GM08714 (cell line): ENCODE measurements around the gene ETV6.
A peak's percentile ranks its signal among the peaks of the same experiment; 100 is the strongest.
"Not testable (repeated sequence)": the region's sequence is repeated elsewhere in the genome, so short reads cannot be mapped to it uniquely, and the experiment has no call there.

ENCODE experiments used
- H3K4me3 ChIP-seq: fragments of 200-500 bp; sonication (Bioruptor generic); 2 replicates; pipeline ENCODE4 v1.5.1; 2014; ENCODE audit warnings: mild to moderate bottlenecking, low read length, inconsistent platforms
- ZNF274 ChIP-seq: IDR thresholded peaks from 2 replicates; pipeline ENCODE4 v1.6.1; 2012; ENCODE audit warnings: mild to moderate bottlenecking, low read depth, low read length

The ETV6 gene

GRCh38 chr12:11901701-11902524 lies 252.4 kb downstream of the ETV6 start:
- peak overlapping the region; percentile 50; the same call in 1 of the 2 replicates for H3K4me3 ChIP-seq
- no peak for TF ChIP-seq ZNF274

- peak overlapping the region; percentile 50; the same call in 1 of the 2 replicates for H3K4me3 ChIP-seq
Observed at GRCh38 chr12:11902525-11902875, 253.0 kb downstream of the ETV6 start.

GRCh38 chr12:11904124-11904523 lies 254.7 kb downstream of the ETV6 start:
- TF ChIP-seq ZNF274: no peak
- H3K4me3 ChIP-seq: no peak overlapping the region

More at GRCh38 chr12:11902525-11902875, 253.0 kb downstream of the ETV6 start:
- no peak for TF ChIP-seq ZNF274

GRCh38 chr12:11905534-11905933 lies 256.1 kb downstream of the ETV6 start:
- no peak for TF ChIP-seq ZNF274
- no peak overlapping the region for H3K4me3 ChIP-seq

GRCh38 chr12:11906286-11906935 lies 256.9 kb downstream of the ETV6 start:
- no peak overlapping the region for H3K4me3 ChIP-seq
- no peak for TF ChIP-seq ZNF274

- TF ChIP-seq ZNF274: no peak
- no peak overlapping the region for H3K4me3 ChIP-seq
Observed at GRCh38 chr12:11907625-11908024, 258.2 kb downstream of the ETV6 start.

- H3K4me3 ChIP-seq: not testable (repeated sequence)
Observed at GRCh38 chr12:11909406-11909805, 259.9 kb downstream of the ETV6 start.

DNA sequence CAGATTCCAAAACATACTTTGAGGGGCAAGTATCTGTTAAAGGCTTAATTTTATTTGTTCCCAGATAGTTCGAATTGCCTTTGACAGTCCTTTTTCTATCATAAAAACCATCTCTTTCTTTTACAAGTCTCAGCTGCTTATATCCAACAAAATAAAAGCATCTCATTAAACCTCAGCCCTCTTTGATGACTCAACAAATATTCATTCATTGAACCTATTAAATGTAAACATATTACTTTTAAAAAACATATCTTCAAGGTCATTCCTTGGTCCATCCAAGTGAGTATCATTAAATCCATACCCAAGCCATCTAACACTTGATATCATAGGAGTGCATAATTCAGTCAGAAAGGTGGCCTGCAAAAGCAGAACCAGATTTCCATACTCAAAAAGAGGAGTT lies 266.6 kb downstream of the ETV6 start:
- no peak overlapping the region for H3K4me3 ChIP-seq
- TF ChIP-seq ZNF274: no peak

DNA sequence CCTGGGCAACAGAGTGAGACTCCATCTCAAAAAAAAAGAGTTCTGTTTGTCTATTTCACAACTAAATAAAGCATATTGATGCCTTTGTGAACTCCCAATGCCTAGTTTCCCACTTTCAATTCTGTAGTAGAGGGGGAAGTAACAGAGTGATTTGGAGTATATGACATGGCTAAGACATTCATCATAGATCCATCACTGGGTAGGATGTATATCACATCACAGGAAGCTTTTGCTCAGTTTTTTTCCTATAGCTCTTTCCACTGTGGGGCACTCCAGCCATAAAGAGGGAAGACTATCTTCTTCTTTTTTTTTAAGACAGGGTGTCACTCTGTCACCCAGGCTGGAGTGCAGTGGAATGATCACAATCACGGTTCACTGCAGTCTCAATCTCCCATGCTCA lies 267.3 kb downstream of the ETV6 start:
- H3K4me3 ChIP-seq: no peak overlapping the region
- TF ChIP-seq ZNF274: no peak

DNA sequence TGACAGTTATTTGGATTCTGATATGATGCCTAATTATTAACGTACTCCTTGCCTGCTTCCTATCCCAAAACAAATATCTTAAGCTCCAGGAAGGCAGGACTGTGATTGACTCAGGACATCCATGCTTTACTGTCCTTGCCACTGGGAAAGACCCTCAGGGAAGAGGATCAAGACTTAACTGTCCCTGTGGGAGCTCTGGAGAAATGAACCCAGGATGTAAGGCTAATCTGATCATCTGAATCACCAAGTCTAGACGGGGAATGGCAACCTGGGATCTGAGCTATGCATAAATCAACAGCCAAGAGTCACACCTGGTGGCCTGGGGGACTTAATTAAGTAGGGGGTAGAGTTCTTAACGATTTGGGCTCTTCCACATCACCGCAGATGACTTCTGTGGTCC lies 268.0 kb downstream of the ETV6 start:
- no peak overlapping the region for H3K4me3 ChIP-seq
- TF ChIP-seq ZNF274: no peak

- TF ChIP-seq ZNF274: no peak
- no peak overlapping the region for H3K4me3 ChIP-seq
Observed at GRCh38 chr12:11920231-11920630, 270.8 kb downstream of the ETV6 start.

DNA sequence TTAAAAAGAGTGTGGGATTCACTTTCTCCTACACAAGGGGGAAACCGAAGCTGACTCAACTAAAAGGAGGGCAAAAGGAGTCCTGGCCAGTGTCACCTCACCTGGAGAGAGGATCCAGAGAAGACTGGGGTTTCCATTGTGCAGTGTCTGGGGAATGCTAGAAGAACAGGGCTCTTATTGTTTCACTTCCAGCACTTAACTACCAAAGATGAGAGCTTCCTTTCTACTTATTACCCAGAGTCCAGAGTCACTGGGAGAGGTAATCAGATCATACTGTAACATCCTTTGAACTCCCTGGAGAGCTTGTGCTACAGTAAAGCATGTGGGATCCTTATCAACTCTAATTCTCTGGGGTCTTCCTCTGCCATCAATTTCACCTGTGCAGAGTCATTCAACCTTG lies 272.9 kb downstream of the ETV6 start:
- no peak overlapping the region for H3K4me3 ChIP-seq
- TF ChIP-seq ZNF274: no peak

DNA sequence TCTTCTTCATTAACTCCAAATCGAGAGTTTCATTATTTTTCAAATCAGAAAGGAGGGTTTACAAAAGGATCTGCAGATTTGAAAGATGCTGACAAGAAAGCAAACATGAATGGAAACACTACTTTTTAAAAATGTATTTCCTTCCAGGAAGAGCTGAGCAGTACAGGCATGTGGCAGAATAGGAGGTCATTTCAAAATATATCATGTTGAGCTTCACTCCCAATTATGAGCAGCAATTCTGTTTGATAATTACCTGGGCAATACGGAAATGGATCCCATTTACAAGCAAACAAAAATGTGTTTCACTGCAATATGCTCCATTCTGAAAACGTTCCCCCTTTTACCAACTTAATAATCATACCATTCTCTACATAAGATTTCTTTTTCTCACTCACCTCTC lies 273.6 kb downstream of the ETV6 start:
- H3K4me3 ChIP-seq: no peak overlapping the region

DNA sequence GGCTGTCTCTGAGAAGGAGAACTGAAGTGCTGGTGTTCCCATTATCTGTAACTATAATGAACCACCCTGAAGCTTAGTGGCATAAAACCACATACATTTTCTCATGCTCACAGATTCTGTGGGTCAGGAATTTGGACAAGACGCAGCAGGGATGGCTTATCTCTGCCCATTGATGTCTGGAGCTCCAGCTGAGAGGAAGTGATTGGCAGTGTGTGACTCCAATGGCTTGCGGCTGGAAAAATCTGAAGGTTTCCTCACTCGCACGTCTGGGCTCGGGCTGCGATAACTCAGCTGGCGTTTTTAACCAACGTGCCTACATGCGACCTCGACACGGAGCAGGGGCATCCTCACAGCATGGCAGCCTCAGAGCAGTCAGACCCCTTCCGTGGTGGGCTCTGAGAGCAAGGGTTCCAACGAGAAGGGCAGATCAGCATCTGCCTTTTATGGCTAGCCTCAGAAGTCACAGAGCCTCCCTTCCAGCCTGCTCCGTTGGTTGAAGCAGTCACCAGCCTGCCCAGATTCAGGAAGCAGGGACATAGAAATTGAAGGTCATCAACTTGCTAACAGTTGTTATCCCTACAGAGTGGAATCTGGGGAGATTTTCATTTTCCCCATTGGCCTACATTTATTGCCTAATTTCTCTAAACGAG lies 277.9 kb downstream of the ETV6 start:
- no peak for TF ChIP-seq ZNF274
- no peak overlapping the region for H3K4me3 ChIP-seq

More for the DNA sequence above, 273.6 kb downstream of the ETV6 start:
- no peak for TF ChIP-seq ZNF274

GRCh38 chr12:11929714-11930113 lies 280.2 kb downstream of the ETV6 start:
- no peak overlapping the region for H3K4me3 ChIP-seq
- no peak for TF ChIP-seq ZNF274
